B cell (primary cell): ENCODE results near the gene TTF2.
"Not testable (repeated sequence)": the region's sequence is repeated elsewhere in the genome, so short reads cannot be mapped to it uniquely, and the experiment has no call there.

Experiments used
- CTCF ChIP-seq: fragments of 200-600 bp; IDR thresholded peaks from one replicate; pipeline ENCODE4 v1.8.0; 2022; ENCODE audit warnings: antibody characterized with exemption, mild to moderate bottlenecking
- EZH2 ChIP-seq: IDR thresholded peaks from 2 replicates; pipeline ENCODE4 v1.6.1; 2012; ENCODE audit warnings: borderline replicate concordance, low read depth, mild to moderate bottlenecking, moderate library complexity, low read length; ENCODE audit not compliant: insufficient read depth, poor library complexity, severe bottlenecking

GRCh38 chr1:117151305-117151704 lies 91.2 kb downstream of the TTF2 start:
- TF ChIP-seq CTCF, EZH2: not testable (repeated sequence)
